Regular cardiac myocyte (primary cell): ENCODE data around the gene NOS2. TPM values are rescaled to one million over a fixed set of nuclear protein-coding genes. Genes with fewer than 3 reads are reported as not detected.

ENCODE experiments used
- total RNA-seq: library from RNA; depleted of rRNA; stranded (reverse); fragments of >200 nt; gene quantifications from 2 replicates; pipeline ENCODE4 v1.2.3, GENCODE V29; 2014

NOS2 gene
- total RNA-seq: under 0.01 TPM in 1 of 2 replicates, not detected in the other

DNA sequence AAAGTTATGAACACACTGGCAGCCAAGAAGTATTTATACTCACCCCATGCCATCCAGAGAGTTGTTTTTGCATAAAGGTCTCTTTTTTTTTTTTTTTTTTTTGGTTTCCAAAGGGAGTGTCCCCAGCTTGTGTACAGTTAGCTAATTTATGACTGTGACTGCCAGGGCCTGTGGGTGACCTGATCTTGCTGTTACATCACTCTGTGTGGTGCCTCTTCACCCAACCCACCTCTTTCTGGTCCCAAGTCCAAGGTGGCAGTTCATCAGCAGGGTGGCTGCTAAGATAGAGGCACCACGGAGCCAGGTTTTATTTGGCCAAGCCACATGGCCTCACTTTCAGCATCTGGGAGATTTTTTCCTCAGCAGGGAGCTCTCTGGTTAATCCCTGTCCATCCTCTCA is at the start of gene NOS2:
Gene NOS2 (minus strand): TSS at position 8 of the 400 bp plus-strand sequence. CDS start 1,720 bp downstream, outside the sequence.

Other genes starting within 250 kb of the NOS2 start
- 1.2 and 2.5 TPM in 2 replicates for gene LGALS9, start 169.3 kb downstream of the NOS2 start, total RNA-seq
- gene LYRM9, start 92.8 kb upstream of the NOS2 start, total RNA-seq: 3.6 and 17.5 TPM in 2 replicates
- gene NLK, start 242.1 kb upstream of the NOS2 start, total RNA-seq: 20.6 and 21.3 TPM in 2 replicates